ENCODE results near the gene ZNF578.
"Not testable (repeated sequence)": the region's sequence is repeated elsewhere in the genome, so short reads cannot be mapped to it uniquely, and the experiment has no call there.

The ZNF578 gene

DNA sequence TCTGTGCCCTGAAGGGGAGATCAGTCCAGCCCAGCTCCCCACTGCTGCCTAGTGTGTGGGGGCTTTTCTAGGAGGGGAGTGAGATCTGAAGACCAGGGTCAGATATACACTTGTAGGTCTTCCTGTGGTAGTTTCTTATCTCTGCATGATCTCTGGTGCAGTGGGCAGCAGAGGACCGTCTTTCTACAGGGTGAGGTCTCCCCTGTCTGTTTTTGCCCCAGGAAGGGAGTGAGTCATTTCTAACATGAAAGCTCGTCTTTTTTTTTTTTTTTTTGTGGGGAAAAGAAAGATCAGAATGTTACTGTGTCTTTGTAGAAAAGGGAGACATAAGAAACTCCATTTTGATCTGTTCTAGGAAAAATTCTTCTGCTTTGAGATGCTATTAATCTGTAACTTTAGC is 65.3 kb downstream of the ZNF578 start:
- no peak for DNase-seq

DNA sequence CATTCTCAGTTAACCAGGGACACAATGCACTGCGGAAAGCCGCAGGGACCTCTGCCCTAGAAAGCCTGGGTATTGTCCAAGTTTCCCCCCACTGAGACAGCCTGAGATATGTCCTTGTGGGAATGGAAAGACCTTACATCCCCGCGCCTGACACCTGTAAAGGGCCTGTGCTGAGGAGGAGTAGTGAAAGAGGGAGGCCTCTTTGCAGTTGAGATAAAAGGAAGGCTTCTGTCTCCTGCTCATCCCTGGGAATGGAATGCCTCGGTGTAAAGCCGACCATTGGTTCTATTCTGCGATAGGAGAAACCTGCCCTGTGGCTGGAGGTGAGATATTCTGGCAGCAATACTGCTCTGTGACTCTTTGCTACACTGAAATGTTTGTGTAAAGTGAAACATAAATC is 65.8 kb downstream of the ZNF578 start:
- not testable (repeated sequence) for DNase-seq

DNA sequence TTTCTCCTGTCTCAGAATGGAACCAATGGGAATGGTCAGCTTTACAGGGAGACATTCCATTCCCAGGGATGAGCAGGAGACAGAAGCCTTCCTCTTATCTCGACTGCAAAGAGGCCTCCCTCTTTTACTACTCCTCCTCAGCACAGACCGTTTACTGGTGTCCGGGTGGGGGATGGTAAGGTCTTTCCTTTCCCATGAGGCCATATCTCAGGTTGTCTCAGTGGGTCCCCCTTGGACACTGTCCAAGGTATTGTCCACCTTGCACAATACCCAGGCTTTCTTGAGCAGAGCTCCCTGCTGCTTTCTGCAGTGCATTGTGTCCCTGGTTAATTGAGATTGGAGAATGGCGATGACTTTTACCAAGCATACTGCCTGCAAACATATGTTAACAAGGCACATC is 66.7 kb downstream of the ZNF578 start:
- no peak for DNase-seq

- no peak for DNase-seq
Observed at GRCh38 chr19:52522551-52522950, 69.2 kb downstream of the ZNF578 start.

GRCh38 chr19:52524086-52524485 is 70.7 kb downstream of the ZNF578 start:
- DNase-seq, result no peak

DNA sequence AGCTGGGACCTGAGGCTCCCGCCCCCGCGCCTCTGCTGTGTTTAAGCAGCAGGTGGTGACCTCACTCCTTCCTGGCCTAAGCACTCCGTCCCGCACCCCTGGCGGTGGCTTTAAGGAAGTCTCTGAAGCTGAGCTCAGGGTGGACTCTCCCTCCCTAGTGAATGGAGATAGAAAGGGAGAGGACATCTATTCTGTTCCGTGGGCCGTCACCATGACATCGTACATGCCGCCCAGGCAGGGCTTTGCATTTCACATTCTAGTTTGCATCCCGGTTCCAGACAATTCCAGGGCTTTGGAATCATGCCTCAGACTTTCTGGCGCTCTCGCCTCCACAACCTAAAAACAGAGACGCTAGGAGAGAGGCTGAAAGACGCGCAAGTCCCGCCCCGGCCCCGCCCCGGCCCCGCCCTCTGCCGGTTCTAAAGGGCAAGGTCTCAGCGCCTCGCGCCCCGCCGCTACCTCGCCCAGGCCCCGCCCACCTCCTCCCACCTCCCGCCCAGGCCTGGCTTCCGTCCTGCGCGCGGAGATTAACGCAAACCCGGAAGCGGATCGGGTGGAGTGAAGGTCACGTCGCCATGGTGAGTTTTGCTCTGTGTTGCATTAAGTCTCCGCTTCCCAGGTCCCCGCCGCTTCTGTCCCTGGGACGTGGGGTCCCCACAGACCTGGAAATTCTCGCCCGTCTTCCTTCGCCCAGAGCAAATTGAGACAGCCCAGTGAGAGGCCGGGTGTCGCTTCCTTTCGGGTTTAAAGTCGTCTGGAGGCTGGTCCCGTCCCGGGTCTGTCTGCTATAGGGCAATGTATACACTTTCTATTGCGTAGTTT is 74.0 kb downstream of the ZNF578 start, which contains the start of gene ZNF808:
TSS of gene ZNF808 (plus strand) at position 535 of the 822 bp plus-strand sequence. CDS start 15,617 bp downstream, outside the sequence.
- peak; percentile 95 for DNase-seq

- DNase-seq, result no peak
Observed at GRCh38 chr19:52527956-52528351, 74.6 kb downstream of the ZNF578 start.

GRCh38 chr19:52532480-52532879 is 79.1 kb downstream of the ZNF578 start:
- DNase-seq, result no peak

DNA sequence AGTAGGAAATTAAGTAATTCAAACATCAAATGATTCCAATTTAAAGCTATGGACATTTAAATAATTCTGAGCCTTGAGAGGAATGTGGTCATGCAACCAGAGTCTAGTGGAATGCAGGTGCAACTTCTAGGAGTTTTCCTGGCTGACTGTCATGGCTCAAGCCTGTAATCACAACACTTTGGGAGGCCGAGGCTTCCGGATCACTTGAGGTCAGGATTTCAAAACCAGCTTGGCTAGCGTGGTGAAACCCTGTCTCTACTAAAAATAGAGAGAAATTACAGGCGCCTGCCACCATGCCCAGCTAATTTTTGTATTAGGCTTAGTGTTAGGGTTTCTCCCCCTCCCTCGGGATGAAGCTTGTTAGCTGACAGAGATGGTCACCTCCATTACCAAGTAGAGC is 80.5 kb downstream of the ZNF578 start:
- DNase-seq, result peak; percentile 85

GRCh38 chr19:52535385-52535770 is 82.0 kb downstream of the ZNF578 start:
- DNase-seq, result not testable (repeated sequence)

GRCh38 chr19:52535771-52536447 is 82.6 kb downstream of the ZNF578 start:
- DNase-seq, result no peak

DNA sequence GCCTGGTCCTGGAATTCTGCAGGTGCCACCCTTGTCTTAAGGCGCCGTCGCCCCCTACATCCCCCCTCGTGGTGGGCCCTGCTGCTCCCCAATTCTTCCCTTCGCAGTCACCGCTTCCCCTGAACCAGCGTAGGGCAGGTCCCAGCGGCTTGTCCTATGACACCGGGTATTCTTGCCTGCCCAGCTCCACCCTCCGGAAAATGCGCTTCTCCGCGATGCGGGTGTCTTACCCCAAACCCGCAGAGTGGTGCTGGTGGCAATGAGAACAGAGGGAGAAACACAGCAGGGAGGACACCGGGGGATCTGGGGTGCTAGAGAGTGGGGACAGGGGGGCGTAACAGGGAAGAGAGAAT is 83.1 kb downstream of the ZNF578 start:
- no peak for DNase-seq

GRCh38 chr19:52538815-52539214 is 85.5 kb downstream of the ZNF578 start:
- peak; percentile 71 for DNase-seq

- not testable (repeated sequence) for DNase-seq
Observed at GRCh38 chr19:52541176-52541575, 87.8 kb downstream of the ZNF578 start.

GRCh38 chr19:52541608-52542007 is 88.3 kb downstream of the ZNF578 start:
- no peak for DNase-seq

- DNase-seq, result not testable (repeated sequence)
Observed at GRCh38 chr19:52542541-52542940, 89.2 kb downstream of the ZNF578 start.

DNA sequence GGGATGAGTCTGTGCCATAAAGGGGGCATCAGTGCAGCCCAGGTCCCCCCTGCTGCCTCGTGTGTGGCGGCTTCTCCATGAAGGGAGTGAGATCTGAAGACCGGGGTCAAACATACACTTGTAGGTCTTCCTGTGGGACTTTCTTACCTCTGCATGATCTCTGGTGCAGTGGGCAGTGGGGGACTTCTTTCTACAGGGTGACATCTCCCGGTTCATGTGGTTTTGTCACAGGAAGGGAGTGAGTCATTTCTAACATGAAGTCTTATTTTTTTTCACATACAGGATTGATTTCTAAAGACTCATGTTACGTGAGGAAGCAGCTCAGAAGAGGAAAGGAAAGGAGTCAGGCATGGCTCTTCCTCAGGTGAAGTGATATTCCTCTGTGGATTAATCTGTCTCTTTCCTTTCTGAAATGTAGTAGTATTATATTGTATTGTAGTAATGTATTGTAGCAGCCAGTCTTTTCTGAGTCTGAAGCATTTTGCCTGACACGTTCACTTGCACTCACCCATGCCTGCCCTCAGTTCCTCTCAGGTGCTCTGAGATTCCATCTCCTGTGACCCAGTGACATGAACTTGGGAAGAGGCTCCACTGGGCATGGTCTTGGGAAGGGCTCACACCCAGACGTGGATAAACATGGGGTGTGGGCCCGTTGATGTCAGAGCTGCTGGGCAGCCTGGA is 89.8 kb downstream of the ZNF578 start:
- peak; percentile 86 for DNase-seq

DNA sequence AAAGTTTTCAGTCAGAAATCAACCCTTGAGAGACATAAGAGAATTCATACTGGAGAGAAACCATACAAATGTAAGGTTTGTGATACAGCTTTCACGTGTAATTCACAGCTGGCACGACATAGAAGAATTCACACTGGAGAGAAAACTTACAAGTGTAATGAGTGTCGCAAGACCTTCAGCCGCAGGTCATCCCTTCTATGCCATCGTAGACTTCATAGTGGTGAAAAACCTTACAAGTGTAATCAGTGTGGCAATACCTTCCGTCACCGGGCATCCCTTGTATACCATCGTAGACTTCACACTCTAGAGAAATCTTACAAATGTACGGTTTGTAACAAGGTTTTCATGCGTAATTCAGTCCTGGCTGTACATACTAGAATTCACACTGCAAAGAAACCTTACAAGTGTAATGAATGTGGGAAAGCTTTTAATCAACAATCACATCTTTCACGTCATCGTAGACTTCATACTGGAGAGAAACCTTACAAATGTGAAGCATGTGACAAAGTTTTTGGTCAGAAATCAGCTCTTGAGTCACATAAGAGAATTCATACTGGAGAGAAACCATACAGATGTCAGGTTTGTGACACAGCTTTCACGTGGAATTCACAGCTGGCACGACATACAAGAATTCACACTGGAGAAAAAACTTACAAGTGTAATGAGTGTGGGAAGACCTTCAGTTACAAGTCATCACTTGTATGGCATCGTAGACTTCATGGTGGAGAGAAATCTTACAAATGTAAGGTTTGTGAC is 101.0 kb downstream of the ZNF578 start:
- no peak for DNase-seq

- DNase-seq, result no peak
Observed at GRCh38 chr19:52557231-52557995, 104.1 kb downstream of the ZNF578 start.

DNA sequence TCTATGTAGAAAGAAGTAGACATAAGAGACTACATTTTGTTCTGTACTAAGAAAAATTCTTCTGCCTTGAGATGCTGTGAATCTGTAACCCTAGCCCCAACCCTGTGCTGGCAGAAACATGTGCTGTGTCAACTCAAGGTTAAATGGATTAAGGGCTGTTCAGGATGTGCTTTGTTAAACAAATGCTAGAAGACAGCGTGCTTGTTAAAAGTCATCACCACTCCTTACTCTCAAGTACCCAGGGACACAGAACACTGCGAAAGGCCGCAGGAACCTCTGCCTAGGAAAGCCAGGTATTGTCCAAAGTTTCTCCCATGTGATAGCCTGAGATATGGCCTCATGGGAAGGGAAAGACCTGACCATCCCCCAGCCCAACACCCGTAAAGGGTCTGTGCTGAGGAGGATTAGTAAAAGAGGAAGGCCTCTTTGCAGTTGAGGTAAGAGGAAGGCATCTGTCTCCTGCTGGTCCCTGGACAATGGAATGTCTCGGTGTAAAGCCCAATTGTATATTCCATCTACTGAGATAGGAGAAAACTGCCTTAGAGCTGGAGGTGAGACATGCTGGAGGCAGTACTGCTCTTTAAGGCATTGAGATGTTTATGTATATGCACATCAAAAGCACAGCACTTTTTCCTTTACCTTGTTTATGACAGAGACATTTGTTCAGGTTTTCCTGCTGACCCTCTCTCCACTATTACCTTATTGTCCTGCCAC is 105.5 kb downstream of the ZNF578 start:
- DNase-seq, result not testable (repeated sequence)

DNA sequence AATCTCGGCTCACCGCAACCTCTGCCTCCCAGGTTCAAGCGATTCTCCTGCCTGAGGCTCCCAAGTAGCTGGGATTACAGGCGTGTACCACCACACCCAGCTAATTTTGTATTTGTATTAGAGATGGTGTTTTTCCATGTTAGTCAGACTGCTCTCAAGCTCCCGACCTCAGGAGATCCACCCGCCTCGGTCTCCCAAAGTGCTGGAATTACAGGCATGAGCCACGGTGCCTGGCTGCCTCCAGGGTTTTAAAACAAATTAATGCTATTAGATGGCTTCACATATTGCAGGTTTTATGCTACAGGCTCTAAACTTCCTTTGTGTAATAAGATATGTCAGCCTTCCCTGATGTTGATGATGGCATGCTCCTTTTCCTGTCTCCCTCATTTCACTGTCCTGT is 108.3 kb downstream of the ZNF578 start:
- DNase-seq, result not testable (repeated sequence)

Data from MV-4-11 (cell line).